ENCODE data around the gene PIGP.

The PIGP gene

GRCh38 chr21:37095821-37096220, 22.9 kb upstream of the PIGP start:
- Histone ChIP-seq H3K27me3 (ENCODE audit: control insufficient read depth in 1 of 2, insufficient read depth in 2 of 2, low read length in 2 of 2) (no peaks in the 10 kb centered on the region), H3K27ac (ENCODE audit: low read depth, low read length) (no peak overlapping the region), H3K9me3 (ENCODE audit: low read length) (no peaks in the 10 kb centered on the region), H3K4me3 (ENCODE audit: low read depth in 1 of 2, low read length in 2 of 2) (no peak overlapping the region), H3K36me3 (ENCODE audit: insufficient read depth, low read length) (peaks cover 35% of the 10 kb centered on the region), H3K4me1 (ENCODE audit: insufficient read depth, low read length) (no peaks in the 10 kb centered on the region), H3K9ac (ENCODE audit: low read length) (no peak overlapping the region)

DNA sequence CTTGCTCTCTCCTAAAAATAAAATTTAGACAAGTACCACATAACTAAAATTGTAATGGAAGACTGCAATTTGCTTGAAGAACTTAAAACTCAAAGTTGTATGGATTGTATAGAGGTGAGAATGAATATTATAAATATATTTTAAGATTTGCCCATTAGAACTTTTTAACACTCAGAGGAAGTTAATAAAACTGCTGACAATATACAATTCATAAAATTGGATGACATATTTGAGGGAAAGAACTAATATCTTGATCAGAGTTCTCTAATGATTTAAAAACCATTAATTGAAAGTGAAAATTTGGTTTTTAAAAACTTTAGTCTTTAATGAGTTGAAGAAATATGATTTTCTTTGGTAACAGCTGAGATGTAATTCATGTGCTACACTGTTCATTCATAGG, 21.1 kb upstream of the PIGP start:
- H3K4me3 ChIP-seq (ENCODE audit: low read depth in 1 of 2, low read length in 2 of 2): no peak overlapping the region
- H3K27me3 ChIP-seq (ENCODE audit: control insufficient read depth in 1 of 2, insufficient read depth in 2 of 2, low read length in 2 of 2): no peaks in the 10 kb centered on the region
- no peaks in the 10 kb centered on the region for H3K9me3 ChIP-seq (ENCODE audit: low read length)
- H3K4me1 ChIP-seq (ENCODE audit: insufficient read depth, low read length): no peaks in the 10 kb centered on the region
- no peak overlapping the region for H3K9ac ChIP-seq (ENCODE audit: low read length)
- no peak overlapping the region for H3K27ac ChIP-seq (ENCODE audit: low read depth, low read length)
- peaks cover 43% of the 10 kb centered on the region for H3K36me3 ChIP-seq (ENCODE audit: insufficient read depth, low read length)

- H3K4me1 ChIP-seq (ENCODE audit: insufficient read depth, low read length): peaks cover 8% of the 10 kb centered on the region
- H3K27me3 ChIP-seq (ENCODE audit: control insufficient read depth in 1 of 2, insufficient read depth in 2 of 2, low read length in 2 of 2): no peaks in the 10 kb centered on the region
- peaks cover 13% of the 10 kb centered on the region for H3K36me3 ChIP-seq (ENCODE audit: insufficient read depth, low read length)
- H3K4me3 ChIP-seq (ENCODE audit: low read depth in 1 of 2, low read length in 2 of 2): no peak overlapping the region
- no peak overlapping the region for H3K27ac ChIP-seq (ENCODE audit: low read depth, low read length)
- no peak overlapping the region for H3K9ac ChIP-seq (ENCODE audit: low read length)
- H3K9me3 ChIP-seq (ENCODE audit: low read length): no peaks in the 10 kb centered on the region
Observed at GRCh38 chr21:37088186-37088735, 15.4 kb upstream of the PIGP start.

GRCh38 chr21:37087188-37087587, 14.3 kb upstream of the PIGP start:
- no peak overlapping the region for H3K27ac ChIP-seq (ENCODE audit: low read depth, low read length)
- H3K9me3 ChIP-seq (ENCODE audit: low read length): no peaks in the 10 kb centered on the region
- H3K9ac ChIP-seq (ENCODE audit: low read length): no peak overlapping the region
- no peaks in the 10 kb centered on the region for H3K27me3 ChIP-seq (ENCODE audit: control insufficient read depth in 1 of 2, insufficient read depth in 2 of 2, low read length in 2 of 2)
- H3K4me1 ChIP-seq (ENCODE audit: insufficient read depth, low read length): peaks cover 17% of the 10 kb centered on the region
- H3K36me3 ChIP-seq (ENCODE audit: insufficient read depth, low read length): peaks cover 13% of the 10 kb centered on the region
- no peak overlapping the region for H3K4me3 ChIP-seq (ENCODE audit: low read depth in 1 of 2, low read length in 2 of 2)

DNA sequence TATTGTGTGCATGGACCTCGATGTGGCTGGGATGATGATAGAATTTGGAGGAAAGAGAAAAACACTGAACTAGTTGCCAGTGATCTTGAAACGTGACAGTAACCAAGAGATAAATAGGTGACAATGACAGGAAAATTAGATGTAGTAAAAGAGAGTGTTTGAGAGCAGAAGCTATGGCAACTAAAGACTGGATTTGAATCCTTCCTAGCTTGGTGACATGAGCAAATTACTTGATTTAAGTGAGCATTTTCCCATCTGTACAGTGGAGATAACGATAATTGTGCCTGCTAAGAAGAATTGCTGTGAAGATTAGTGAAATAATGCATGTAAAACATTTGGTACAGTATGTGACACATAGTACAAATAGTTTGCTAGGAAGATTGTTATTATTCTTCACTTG, 12.9 kb upstream of the PIGP start:
- Histone ChIP-seq H3K9ac (ENCODE audit: low read length) (no peak overlapping the region), H3K27me3 (ENCODE audit: control insufficient read depth in 1 of 2, insufficient read depth in 2 of 2, low read length in 2 of 2) (no peaks in the 10 kb centered on the region), H3K9me3 (ENCODE audit: low read length) (no peaks in the 10 kb centered on the region), H3K36me3 (ENCODE audit: insufficient read depth, low read length) (peaks cover 12% of the 10 kb centered on the region), H3K4me3 (ENCODE audit: low read depth in 1 of 2, low read length in 2 of 2) (no peak overlapping the region), H3K4me1 (ENCODE audit: insufficient read depth, low read length) (peaks cover 17% of the 10 kb centered on the region), H3K27ac (ENCODE audit: low read depth, low read length) (no peak overlapping the region)

GRCh38 chr21:37082856-37083528, 10.1 kb upstream of the PIGP start:
- Histone ChIP-seq H3K4me3 (ENCODE audit: low read depth in 1 of 2, low read length in 2 of 2) (no peak overlapping the region), H3K27ac (ENCODE audit: low read depth, low read length) (no peak overlapping the region), H3K36me3 (ENCODE audit: insufficient read depth, low read length) (no peaks in the 10 kb centered on the region), H3K27me3 (ENCODE audit: control insufficient read depth in 1 of 2, insufficient read depth in 2 of 2, low read length in 2 of 2) (no peaks in the 10 kb centered on the region), H3K4me1 (ENCODE audit: insufficient read depth, low read length) (peaks cover 17% of the 10 kb centered on the region), H3K9me3 (ENCODE audit: low read length) (no peaks in the 10 kb centered on the region), H3K9ac (ENCODE audit: low read length) (no peak overlapping the region)

- Histone ChIP-seq H3K4me1 (ENCODE audit: insufficient read depth, low read length) (peaks cover 17% of the 10 kb centered on the region), H3K36me3 (ENCODE audit: insufficient read depth, low read length) (no peaks in the 10 kb centered on the region), H3K9me3 (ENCODE audit: low read length) (no peaks in the 10 kb centered on the region), H3K9ac (ENCODE audit: low read length) (no peak overlapping the region), H3K4me3 (ENCODE audit: low read depth in 1 of 2, low read length in 2 of 2) (no peak overlapping the region), H3K27me3 (ENCODE audit: control insufficient read depth in 1 of 2, insufficient read depth in 2 of 2, low read length in 2 of 2) (no peaks in the 10 kb centered on the region), H3K27ac (ENCODE audit: low read depth, low read length) (no peak overlapping the region)
Observed at GRCh38 chr21:37082375-37082774, 9.5 kb upstream of the PIGP start.

DNA sequence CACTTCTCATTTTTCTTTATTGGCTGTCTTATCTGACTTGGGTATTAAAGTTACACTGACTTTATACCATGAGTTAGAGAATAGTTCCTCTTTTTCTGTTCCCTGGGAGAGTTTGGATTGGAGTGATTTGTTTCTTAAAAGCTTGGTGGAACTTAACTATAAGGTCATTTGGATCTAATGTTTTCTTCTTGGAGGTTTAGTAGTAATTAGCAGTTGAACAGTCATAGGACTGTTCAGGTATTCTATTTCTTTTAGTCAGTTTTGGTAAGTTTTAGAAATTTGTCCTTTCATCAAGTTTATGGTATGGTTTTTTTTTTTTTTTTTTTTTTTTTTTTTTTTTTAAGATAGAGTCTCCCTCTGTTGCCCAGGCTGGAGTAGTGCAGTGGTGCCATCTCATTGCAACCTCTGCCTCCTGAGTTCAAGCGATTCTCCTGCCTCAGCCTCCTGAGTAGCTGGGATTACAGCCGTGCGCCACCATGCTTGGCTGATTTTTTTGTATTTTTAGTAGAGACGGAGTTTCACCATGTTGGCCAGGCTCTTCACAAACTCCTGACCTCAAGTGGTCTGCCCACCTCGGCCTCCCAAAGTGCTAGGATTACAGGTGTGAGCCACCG, 6.4 kb upstream of the PIGP start:
- Histone ChIP-seq H3K4me1 (ENCODE audit: insufficient read depth, low read length) (peaks cover 13% of the 10 kb centered on the region), H3K9ac (ENCODE audit: low read length) (no peak overlapping the region), H3K4me3 (ENCODE audit: low read depth in 1 of 2, low read length in 2 of 2) (no peak overlapping the region), H3K36me3 (ENCODE audit: insufficient read depth, low read length) (no peaks in the 10 kb centered on the region), H3K9me3 (ENCODE audit: low read length) (no peaks in the 10 kb centered on the region), H3K27me3 (ENCODE audit: control insufficient read depth in 1 of 2, insufficient read depth in 2 of 2, low read length in 2 of 2) (no peaks in the 10 kb centered on the region), H3K27ac (ENCODE audit: low read depth, low read length) (no peak overlapping the region)

DNA sequence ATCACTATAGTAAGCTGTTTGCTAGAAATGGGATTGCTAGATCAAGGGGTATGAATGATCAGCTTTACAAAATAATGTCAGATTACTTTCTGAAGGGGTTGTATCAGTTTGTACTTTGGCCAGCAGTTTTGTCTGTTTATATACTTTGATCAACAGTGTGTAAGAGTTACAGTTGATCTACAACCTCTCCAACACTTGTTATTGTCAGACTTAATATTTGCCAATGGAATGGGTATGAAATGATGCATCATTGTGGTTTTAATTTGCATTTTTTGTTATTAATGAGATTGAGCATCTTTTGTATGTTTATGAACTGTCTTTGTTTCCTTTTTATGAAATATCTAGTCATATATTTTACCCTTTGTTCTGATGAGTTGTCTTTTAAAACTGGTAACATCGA, 4.5 kb upstream of the PIGP start:
- peaks cover 3% of the 10 kb centered on the region for H3K4me1 ChIP-seq (ENCODE audit: insufficient read depth, low read length)
- no peak overlapping the region for H3K9ac ChIP-seq (ENCODE audit: low read length)
- H3K27me3 ChIP-seq (ENCODE audit: control insufficient read depth in 1 of 2, insufficient read depth in 2 of 2, low read length in 2 of 2): no peaks in the 10 kb centered on the region
- no peak overlapping the region for H3K27ac ChIP-seq (ENCODE audit: low read depth, low read length)
- no peaks in the 10 kb centered on the region for H3K9me3 ChIP-seq (ENCODE audit: low read length)
- H3K4me3 ChIP-seq (ENCODE audit: low read depth in 1 of 2, low read length in 2 of 2): no peak overlapping the region
- H3K36me3 ChIP-seq (ENCODE audit: insufficient read depth, low read length): no peaks in the 10 kb centered on the region

- peaks cover 5% of the 10 kb centered on the region for H3K4me1 ChIP-seq (ENCODE audit: insufficient read depth, low read length)
- H3K27ac ChIP-seq (ENCODE audit: low read depth, low read length): no peak overlapping the region
- H3K27me3 ChIP-seq (ENCODE audit: control insufficient read depth in 1 of 2, insufficient read depth in 2 of 2, low read length in 2 of 2): no peaks in the 10 kb centered on the region
- H3K4me3 ChIP-seq (ENCODE audit: low read depth in 1 of 2, low read length in 2 of 2): no peak overlapping the region
- H3K36me3 ChIP-seq (ENCODE audit: insufficient read depth, low read length): no peaks in the 10 kb centered on the region
- no peak overlapping the region for H3K9ac ChIP-seq (ENCODE audit: low read length)
- H3K9me3 ChIP-seq (ENCODE audit: low read length): no peaks in the 10 kb centered on the region
Observed at GRCh38 chr21:37076087-37076850, 3.4 kb upstream of the PIGP start.

- H3K36me3 ChIP-seq (ENCODE audit: insufficient read depth, low read length): no peaks in the 10 kb centered on the region
- no peak overlapping the region for H3K4me3 ChIP-seq (ENCODE audit: low read depth in 1 of 2, low read length in 2 of 2)
- no peaks in the 10 kb centered on the region for H3K9me3 ChIP-seq (ENCODE audit: low read length)
- no peak overlapping the region for H3K27ac ChIP-seq (ENCODE audit: low read depth, low read length)
- H3K4me1 ChIP-seq (ENCODE audit: insufficient read depth, low read length): peaks cover 14% of the 10 kb centered on the region
- H3K9ac ChIP-seq (ENCODE audit: low read length): no peak overlapping the region
- no peaks in the 10 kb centered on the region for H3K27me3 ChIP-seq (ENCODE audit: control insufficient read depth in 1 of 2, insufficient read depth in 2 of 2, low read length in 2 of 2)
Observed at GRCh38 chr21:37075214-37075770, 2.4 kb upstream of the PIGP start.
